AG10803 (cell line): Measurements from ENCODE around the gene DNAJC16.

Experiments used
- DNase-seq: peaks from one replicate; pipeline ENCODE4 v3.0.0; 2010; ENCODE audit warnings: low read depth
- H3K4me3 ChIP-seq: 2 replicates; pipeline ENCODE4 v1.5.1; 2011; ENCODE audit warnings: mild to moderate bottlenecking, low read length, control low read depth
- TF ChIP-seq, protein P1 (sequence below): conservative IDR thresholded peaks from 2 replicates; pipeline ENCODE4 v1.5.1; 2011; ENCODE audit warnings: mild to moderate bottlenecking, low read length, control low read depth, inconsistent platforms

DNAJC16 gene

DNA sequence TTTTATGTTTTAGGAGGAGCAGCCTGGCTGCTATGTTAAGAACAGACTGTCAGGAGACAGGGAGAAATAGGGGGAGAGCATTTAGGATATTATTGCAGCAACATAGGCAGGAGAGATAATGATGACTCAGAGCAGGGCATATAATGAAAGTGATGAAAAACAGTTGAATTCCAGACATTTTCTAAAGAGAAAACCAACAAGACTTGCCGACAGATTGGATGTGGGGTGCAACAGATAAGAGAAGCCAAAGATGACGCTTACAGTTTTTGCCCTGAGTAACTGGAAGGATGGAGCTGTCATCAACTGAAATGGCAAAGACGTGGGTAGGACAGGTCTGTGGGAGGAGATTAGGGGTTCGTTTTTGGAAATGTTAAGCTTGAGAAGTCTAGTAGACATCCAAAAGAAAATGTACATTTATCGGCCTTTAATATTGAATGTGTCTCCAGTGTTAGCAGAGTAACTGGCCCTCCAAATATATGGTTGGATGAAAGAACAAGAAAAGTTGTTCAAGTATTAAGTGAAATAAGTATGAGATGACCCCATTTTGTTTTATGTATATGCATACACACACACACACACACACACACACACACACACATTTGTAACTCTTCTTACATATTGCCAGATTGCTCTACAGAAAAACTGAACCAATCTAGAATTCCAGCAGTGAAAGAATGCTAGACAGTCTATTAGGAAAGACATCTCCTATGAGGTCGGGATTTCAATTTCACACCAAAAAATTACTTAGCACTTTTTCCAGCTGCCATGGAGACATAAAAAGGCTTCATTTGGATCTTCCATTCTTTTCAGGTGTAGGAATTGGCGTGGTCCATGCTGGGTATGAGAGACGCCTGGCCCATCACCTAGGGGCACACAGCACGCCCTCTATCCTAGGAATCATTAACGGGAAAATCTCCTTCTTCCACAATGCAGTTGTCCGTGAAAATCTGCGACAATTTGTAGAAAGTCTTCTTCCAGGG lies 17.2 kb downstream of the DNAJC16 start:
- DNase-seq: peak; percentile 67
- TF ChIP-seq, protein P1, sequence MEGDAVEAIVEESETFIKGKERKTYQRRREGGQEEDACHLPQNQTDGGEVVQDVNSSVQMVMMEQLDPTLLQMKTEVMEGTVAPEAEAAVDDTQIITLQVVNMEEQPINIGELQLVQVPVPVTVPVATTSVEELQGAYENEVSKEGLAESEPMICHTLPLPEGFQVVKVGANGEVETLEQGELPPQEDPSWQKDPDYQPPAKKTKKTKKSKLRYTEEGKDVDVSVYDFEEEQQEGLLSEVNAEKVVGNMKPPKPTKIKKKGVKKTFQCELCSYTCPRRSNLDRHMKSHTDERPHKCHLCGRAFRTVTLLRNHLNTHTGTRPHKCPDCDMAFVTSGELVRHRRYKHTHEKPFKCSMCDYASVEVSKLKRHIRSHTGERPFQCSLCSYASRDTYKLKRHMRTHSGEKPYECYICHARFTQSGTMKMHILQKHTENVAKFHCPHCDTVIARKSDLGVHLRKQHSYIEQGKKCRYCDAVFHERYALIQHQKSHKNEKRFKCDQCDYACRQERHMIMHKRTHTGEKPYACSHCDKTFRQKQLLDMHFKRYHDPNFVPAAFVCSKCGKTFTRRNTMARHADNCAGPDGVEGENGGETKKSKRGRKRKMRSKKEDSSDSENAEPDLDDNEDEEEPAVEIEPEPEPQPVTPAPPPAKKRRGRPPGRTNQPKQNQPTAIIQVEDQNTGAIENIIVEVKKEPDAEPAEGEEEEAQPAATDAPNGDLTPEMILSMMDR: no peak
- no peak overlapping the region for H3K4me3 ChIP-seq

DNA sequence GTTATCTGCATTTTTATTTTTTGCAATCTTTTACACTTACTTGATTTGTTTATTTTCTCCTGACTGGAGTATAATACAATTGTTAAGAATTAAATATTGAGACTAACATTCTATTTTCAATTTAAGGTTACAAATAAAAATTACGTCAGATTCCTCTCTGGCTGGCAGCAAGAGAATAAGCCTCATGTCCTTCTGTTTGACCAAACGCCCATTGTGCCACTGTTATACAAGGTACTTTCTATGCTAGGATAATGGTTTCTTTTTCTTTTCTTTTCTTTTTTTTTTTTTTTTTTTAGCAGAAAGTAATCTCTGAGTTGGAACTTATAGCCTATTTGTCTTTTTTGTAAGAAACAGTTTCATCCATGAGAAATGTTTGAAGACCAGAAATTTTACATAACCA lies 20.0 kb downstream of the DNAJC16 start:
- TF ChIP-seq, protein P1: no peak
- no peak overlapping the region for H3K4me3 ChIP-seq
- no peak for DNase-seq

DNA sequence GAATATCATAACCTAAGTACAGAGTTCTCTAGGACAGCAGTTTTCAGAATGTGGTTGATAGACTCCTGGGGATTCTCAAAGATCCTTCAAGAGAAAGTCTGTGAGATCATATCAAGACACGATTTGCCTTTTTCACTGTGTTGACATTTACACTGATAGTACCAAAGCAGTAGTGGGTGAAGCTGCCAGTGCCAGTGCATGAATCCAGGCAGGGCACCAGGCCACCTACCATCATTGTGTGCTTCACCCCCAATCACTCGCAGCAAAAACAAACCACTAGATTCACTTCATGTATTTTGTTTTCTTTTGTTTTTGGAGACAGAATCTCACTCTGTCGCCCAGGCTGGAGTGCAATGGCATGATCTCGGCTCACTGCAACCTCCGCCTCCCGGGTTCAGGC lies 23.9 kb downstream of the DNAJC16 start:
- H3K4me3 ChIP-seq: no peak overlapping the region
- DNase-seq: no peak
- TF ChIP-seq, protein P1: no peak

DNA sequence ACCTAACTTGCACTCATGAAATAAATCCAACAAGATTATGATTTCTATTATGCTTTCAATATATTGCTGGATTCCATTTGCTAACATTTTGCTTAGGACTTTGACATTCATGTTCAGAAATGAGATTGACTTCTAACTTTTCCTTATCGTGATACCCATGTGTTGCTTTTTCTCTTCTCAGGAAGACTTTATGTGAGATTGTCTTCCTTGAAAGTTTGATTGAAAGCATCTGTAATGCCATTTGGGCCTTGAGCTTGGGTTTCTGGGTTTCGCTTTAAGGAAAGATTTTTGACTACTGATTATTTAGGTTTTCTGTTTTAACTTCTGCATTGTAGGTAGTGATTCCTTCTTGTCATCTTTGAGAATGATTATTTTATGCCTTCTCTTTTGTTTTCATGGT lies 30.4 kb downstream of the DNAJC16 start:
- TF ChIP-seq, protein P1: no peak
- H3K4me3 ChIP-seq: no peak overlapping the region
- no peak for DNase-seq

DNA sequence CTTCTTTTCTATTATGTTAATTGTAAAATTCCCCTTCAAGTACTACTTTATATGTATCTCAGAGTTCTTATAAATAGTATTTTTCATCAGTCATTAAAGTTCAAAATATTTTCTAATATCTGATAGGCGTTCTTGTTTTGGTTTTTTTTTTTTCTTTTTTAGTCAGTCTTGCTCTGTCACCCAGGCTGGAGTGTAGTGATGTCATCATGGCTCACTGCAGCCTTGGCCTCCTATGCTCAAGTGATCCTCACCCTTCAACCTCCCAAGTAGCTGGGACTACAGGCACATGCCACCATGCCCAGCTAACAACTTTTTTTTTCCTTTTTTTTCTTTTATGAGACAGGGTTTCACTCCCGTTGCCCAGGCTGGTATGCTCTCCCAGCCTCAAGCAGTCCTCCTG lies 30.9 kb downstream of the DNAJC16 start:
- TF ChIP-seq, protein P1: no peak
- no peak for DNase-seq
- no peak overlapping the region for H3K4me3 ChIP-seq

DNA sequence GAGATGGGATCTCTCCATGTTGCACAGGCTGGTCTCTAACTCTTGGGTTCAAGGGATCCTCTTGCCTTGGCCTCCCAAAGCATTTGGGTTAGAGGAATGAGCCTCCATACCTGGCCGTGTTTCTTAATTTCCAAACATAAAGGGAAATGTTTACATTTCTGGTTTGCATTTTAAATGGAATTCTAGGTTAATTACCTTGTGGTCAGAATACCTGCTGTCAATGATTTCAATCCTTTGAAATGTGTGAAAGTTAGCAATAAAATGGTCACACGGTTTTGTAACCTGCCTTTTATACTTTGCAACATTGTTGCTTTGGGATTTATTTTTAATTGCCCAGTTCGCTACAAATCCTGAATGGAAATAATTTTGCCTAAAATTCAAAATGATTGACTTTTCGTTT lies 31.9 kb downstream of the DNAJC16 start:
- DNase-seq: no peak
- no peak overlapping the region for H3K4me3 ChIP-seq
- TF ChIP-seq, protein P1: no peak
